ENCODE results near the gene RTN4R. TPM values are rescaled to one million over a fixed set of nuclear protein-coding genes. Genes with fewer than 3 reads are reported as not detected.

RTN4R gene
- total RNA-seq (2021; ENCODE audit: unreplicated experiment) (19.0 TPM), Bru-seq, nascent RNA (percentile 37 among the genes with signal in this experiment), BruChase-seq, experiment 1, labeled RNA remaining after a 6-hour chase (percentile 40 among the genes with signal in this experiment), BruChase-seq, experiment 2, labeled RNA remaining after a 2-hour chase (percentile 46 among the genes with signal in this experiment)
- 20.5 and 27.1 TPM in 2 replicates for polyA plus RNA-seq (2012)
- long read RNA-seq, transcript RTN4R-201 (2 exons, 2,157 nt) = major isoform, 54 of 63 reads
- long read RNA-seq, partial matches to known transcripts = 0 of 63 reads
- long read RNA-seq, other reads (novel, unspliced or antisense) = 9 of 63 reads

- DNase-seq (ENCODE audit: low read depth, low spot score) (peak; percentile 8), ATAC-seq (peak; percentile 85)
- Histone ChIP-seq H3K9me3 (ENCODE audit: control insufficient read depth in 1 of 2, insufficient read depth in 1 of 2, low read depth in 1 of 2, low read length in 2 of 2) (no peaks in the 10 kb centered on the region), H3K9me2 (ENCODE audit: insufficient read depth) (no peaks in the 10 kb centered on the region), H4K20me1 (ENCODE audit: insufficient read depth) (no peaks in the 10 kb centered on the region), H3K79me2 (ENCODE audit: insufficient read depth, low read length) (0 out of 2 replicates have a peak, but pooled peaks cover 4% of the 10 kb centered on the region), H2AFZ (ENCODE audit: low read depth, low read length, poor library complexity, severe bottlenecking) (no peak within 1 kb of the TSS), H3K27me3 (ENCODE audit: insufficient read depth, low read length) (no peaks in the 10 kb centered on the region), H3K4me3 (replicated peaks in 1 of 2; ENCODE audit: low read depth in 1 of 2, low read length in 2 of 2) (peak within 1 kb of the TSS; percentile 50 to 62), H3K36me3 (ENCODE audit: control insufficient read depth in 1 of 2, insufficient read depth in 2 of 2, low read length in 2 of 2) (no peaks in the 10 kb centered on the region), H3K9ac (ENCODE audit: low read length) (peak within 1 kb of the TSS; percentile 53), H3K4me1 (ENCODE audit: control insufficient read depth in 1 of 2, insufficient read depth in 2 of 2, low read length in 2 of 2) (peaks cover 10 to 15% of the 10 kb centered on the region in 2 experiments; a peak in 3 of 4 replicates), H3K4me2 (ENCODE audit: low read length) (peak within 1 kb of the TSS; percentile 87), H3K27ac (ENCODE audit: low read depth, low read length) (peak within 1 kb of the TSS; percentile 61)
- CTCF ChIA-PET = no interaction called here
- TF ChIP-seq, protein P1, sequence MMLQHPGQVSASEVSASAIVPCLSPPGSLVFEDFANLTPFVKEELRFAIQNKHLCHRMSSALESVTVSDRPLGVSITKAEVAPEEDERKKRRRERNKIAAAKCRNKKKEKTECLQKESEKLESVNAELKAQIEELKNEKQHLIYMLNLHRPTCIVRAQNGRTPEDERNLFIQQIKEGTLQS (IDR thresholded peaks at IDR 0.05) = no peak
- TF ChIP-seq ZBTB33 (IDR thresholded peaks at IDR 0.05; ENCODE audit: extremely low read depth, insufficient replicate concordance, low read length) = no peak
- peak in 2 of 3 experiments; percentile 46 to 60; a peak in 4 of 6 replicates for TF ChIP-seq CTCF (IDR thresholded peaks at IDR 0.05 in 2 of 3, conservative IDR thresholded peaks at IDR 0.05 in 1 of 3; ENCODE audit: borderline replicate concordance in 1 of 3, insufficient read depth in 1 of 3, low read depth in 2 of 3, low read length in 2 of 3)
- no peak for TF ChIP-seq CBX3 (IDR thresholded peaks at IDR 0.05; ENCODE audit: low read depth)
- TF ChIP-seq ZFX (IDR thresholded peaks at IDR 0.05) = peak; percentile 36; the same call in 1 of the 2 replicates
- TF ChIP-seq EZH2 (IDR thresholded peaks at IDR 0.05) = no peak
- POLR2A ChIA-PET = no interaction called here
- RAD21 ChIA-PET (ENCODE audit: low non-redundant PET in 1 of 2, low total read pairs in 2 of 2, uncharacterized antibody in 2 of 2, unreplicated experiment in 2 of 2) = no interaction called here
- intact Hi-C loops (cut with micrococcal nuclease) = no loop called here
- no TSS peak for BruUV-seq (replicated peaks)
These were observed at the start of gene RTN4R for GRCh38 chr22:20268279-20269012. TSS of gene RTN4R (minus strand) at chr22:20268318. CDS start at chr22:20268092, 226 bp downstream.

Data from HCT116 (cell line).